DND-41 (cell line): ENCODE results near the gene CENPP.

Source experiments
- ATAC-seq: fragments of 200-7000 bp; cut with Tn5 transposase; 3 replicates; pipeline ENCODE4 v1.9.1; 2021; ENCODE audit warnings: low read depth; ENCODE audit not compliant: insufficient read depth
- DNase-seq: peaks from one replicate; pipeline ENCODE4 v3.0.0-alpha.2; 2020
- H2AFZ ChIP-seq: 2 replicates; pipeline ENCODE4 v1.6.0; 2012; ENCODE audit warnings: low read depth, low read length
- H3K27ac ChIP-seq: 2 replicates; pipeline ENCODE4 v1.5.1; 2012; ENCODE audit warnings: low read length, inconsistent platforms
- H3K27me3 ChIP-seq: fragments of 200-600 bp; sonication (generic); 2 replicates; pipeline ENCODE4 v1.6.0; 2012; ENCODE audit warnings: low read length, mild to moderate bottlenecking, inconsistent platforms; ENCODE audit not compliant: insufficient read depth, poor library complexity
- H3K36me3 ChIP-seq: 2 replicates; pipeline ENCODE4 v1.5.1; 2012; ENCODE audit warnings: low read length, inconsistent platforms; ENCODE audit not compliant: insufficient read depth
- H3K4me1 ChIP-seq: 2 replicates; pipeline ENCODE4 v1.5.1; 2012; ENCODE audit warnings: mild to moderate bottlenecking, low read length; ENCODE audit not compliant: insufficient read depth
- H3K4me2 ChIP-seq: 2 replicates; pipeline ENCODE4 v1.6.0; 2012; ENCODE audit warnings: mild to moderate bottlenecking, moderate library complexity, low read length, inconsistent platforms; ENCODE audit not compliant: insufficient read depth
- H3K4me3 ChIP-seq, 2 experiments: fragments of 200-600 bp in 1 of 2; shearing (Covaris generic) in 1 of 2; 2 replicates each; pipeline ENCODE4 v1.5.1; 2012 to 2016; ENCODE audit warnings: inconsistent platforms in 2 of 2, low read length in 2 of 2, mild to moderate bottlenecking in 2 of 2, low read depth in 1 of 2, moderate library complexity in 1 of 2
- H3K79me2 ChIP-seq: 2 replicates; pipeline ENCODE4 v1.6.0; 2012; ENCODE audit warnings: low read length, inconsistent platforms; ENCODE audit not compliant: insufficient read depth
- H3K9ac ChIP-seq: 2 replicates; pipeline ENCODE4 v1.6.0; 2012; ENCODE audit warnings: low read depth, mild to moderate bottlenecking, inconsistent platforms, low read length, moderate library complexity
- H3K9me3 ChIP-seq: 2 replicates; pipeline ENCODE4 v1.5.1; 2012; ENCODE audit warnings: low read length, moderate library complexity, mild to moderate bottlenecking, inconsistent platforms; ENCODE audit not compliant: insufficient read depth, severe bottlenecking
- H4K20me1 ChIP-seq: 2 replicates; pipeline ENCODE4 v1.6.0; 2012; ENCODE audit warnings: low read length; ENCODE audit not compliant: insufficient read depth
- EZH2 ChIP-seq: IDR thresholded peaks from 3 replicates; pipeline ENCODE4 v1.6.1; 2012; ENCODE audit warnings: borderline replicate concordance, low read depth, mild to moderate bottlenecking, moderate library complexity, low read length, inconsistent platforms; ENCODE audit not compliant: severe bottlenecking
- TF ChIP-seq, protein P1 (sequence below): IDR thresholded peaks from 2 replicates; pipeline ENCODE4 v1.5.1; 2012; ENCODE audit warnings: borderline replicate concordance, low read length, moderate library complexity, mild to moderate bottlenecking; ENCODE audit not compliant: poor library complexity, severe bottlenecking; ENCODE audit errors: extremely low read depth

CENPP gene

GRCh38 chr9:92404042-92404836 is 78.5 kb downstream of the CENPP start, which contains the start of gene OGN:
TSS of gene OGN (minus strand) at chr9:92404578. CDS start at chr9:92403407, 1,171 bp downstream.
- Histone ChIP-seq H3K27ac (peak within 1 kb of the TSS; percentile 72), H3K4me1 (peaks cover 67% of the 10 kb centered on the region), H3K9me3 (no peaks in the 10 kb centered on the region), H3K9ac (peak within 1 kb of the TSS; percentile 40), H4K20me1 (no peaks in the 10 kb centered on the region), H3K36me3 (no peaks in the 10 kb centered on the region), H3K27me3 (no peaks in the 10 kb centered on the region), H3K4me3 (no peak within 1 kb of the TSS), H3K79me2 (peaks cover 29% of the 10 kb centered on the region; the same call in 1 of the 2 replicates), H3K4me2 (peak within 1 kb of the TSS; percentile 60), H2AFZ (no peak within 1 kb of the TSS)
- TF ChIP-seq, protein P1, sequence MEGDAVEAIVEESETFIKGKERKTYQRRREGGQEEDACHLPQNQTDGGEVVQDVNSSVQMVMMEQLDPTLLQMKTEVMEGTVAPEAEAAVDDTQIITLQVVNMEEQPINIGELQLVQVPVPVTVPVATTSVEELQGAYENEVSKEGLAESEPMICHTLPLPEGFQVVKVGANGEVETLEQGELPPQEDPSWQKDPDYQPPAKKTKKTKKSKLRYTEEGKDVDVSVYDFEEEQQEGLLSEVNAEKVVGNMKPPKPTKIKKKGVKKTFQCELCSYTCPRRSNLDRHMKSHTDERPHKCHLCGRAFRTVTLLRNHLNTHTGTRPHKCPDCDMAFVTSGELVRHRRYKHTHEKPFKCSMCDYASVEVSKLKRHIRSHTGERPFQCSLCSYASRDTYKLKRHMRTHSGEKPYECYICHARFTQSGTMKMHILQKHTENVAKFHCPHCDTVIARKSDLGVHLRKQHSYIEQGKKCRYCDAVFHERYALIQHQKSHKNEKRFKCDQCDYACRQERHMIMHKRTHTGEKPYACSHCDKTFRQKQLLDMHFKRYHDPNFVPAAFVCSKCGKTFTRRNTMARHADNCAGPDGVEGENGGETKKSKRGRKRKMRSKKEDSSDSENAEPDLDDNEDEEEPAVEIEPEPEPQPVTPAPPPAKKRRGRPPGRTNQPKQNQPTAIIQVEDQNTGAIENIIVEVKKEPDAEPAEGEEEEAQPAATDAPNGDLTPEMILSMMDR, result no peak
- TF ChIP-seq EZH2, result no peak
- DNase-seq (peak; percentile 42), ATAC-seq (peak; percentile 76)

DNA sequence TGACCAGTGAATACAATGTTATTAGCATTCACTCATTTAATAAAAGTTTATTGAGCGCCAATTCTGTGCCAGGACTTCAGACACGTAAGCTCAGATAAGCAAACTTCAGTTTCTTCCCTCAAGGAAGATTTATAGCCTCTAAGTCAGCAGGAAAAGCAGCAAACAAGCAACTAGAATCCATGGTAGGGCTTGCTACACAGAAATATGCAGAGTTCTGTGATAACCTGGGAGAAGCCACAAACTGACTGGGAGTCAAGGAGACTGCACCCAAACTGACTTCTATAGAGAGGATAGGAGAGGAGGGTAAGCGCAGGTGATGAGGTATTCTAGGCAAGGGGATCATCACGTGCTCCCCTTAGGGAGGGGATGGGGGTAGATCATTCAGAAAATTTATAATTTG is 80.1 kb downstream of the CENPP start:
- no peak for ATAC-seq
- Histone ChIP-seq H3K79me2 (peaks cover 29% of the 10 kb centered on the region; the same call in 1 of the 2 replicates), H3K9ac (peak overlapping the region; percentile 40), H3K4me2 (peak overlapping the region; percentile 60), H3K4me3 (peak overlapping the region in 1 of 2 experiments; percentile 49; a peak in 1 of 4 replicates), H3K4me1 (peaks cover 65% of the 10 kb centered on the region), H3K36me3 (no peaks in the 10 kb centered on the region), H3K9me3 (no peaks in the 10 kb centered on the region), H4K20me1 (no peaks in the 10 kb centered on the region), H3K27ac (peak overlapping the region; percentile 71), H3K27me3 (no peaks in the 10 kb centered on the region), H2AFZ (no peak overlapping the region)
- DNase-seq, result no peak
- no peak for TF ChIP-seq EZH2
- TF ChIP-seq, protein P1, result no peak

GRCh38 chr9:92406477-92406876 is 80.7 kb downstream of the CENPP start:
- H3K4me3 ChIP-seq, result peak overlapping the region in 1 of 2 experiments; percentile 49; a peak in 2 of 4 replicates
- H3K4me2 ChIP-seq, result peak overlapping the region; percentile 60
- peak; percentile 69 for ATAC-seq
- peaks cover 60% of the 10 kb centered on the region for H3K4me1 ChIP-seq
- peak overlapping the region; percentile 3; the same call in 1 of the 2 replicates for H2AFZ ChIP-seq
- H3K79me2 ChIP-seq, result peaks cover 26% of the 10 kb centered on the region; the same call in 1 of the 2 replicates
- no peaks in the 10 kb centered on the region for H3K27me3 ChIP-seq
- H3K27ac ChIP-seq, result peak overlapping the region; percentile 71
- H3K9ac ChIP-seq, result peak overlapping the region; percentile 40
- no peaks in the 10 kb centered on the region for H3K9me3 ChIP-seq
- DNase-seq, result peak; percentile 52
- no peaks in the 10 kb centered on the region for H4K20me1 ChIP-seq
- TF ChIP-seq EZH2, result no peak
- TF ChIP-seq, protein P1, result peak; percentile 4
- no peaks in the 10 kb centered on the region for H3K36me3 ChIP-seq
